Esophagus (tissue), 2 donors: Measurements from ENCODE around the gene RPL28. TPM values are rescaled to one million over a fixed set of nuclear protein-coding genes. Genes with fewer than 3 reads are reported as not detected.

ENCODE experiments used
- H3K27ac ChIP-seq, 2 donors: one replicate each; pipeline ENCODE4 v1.5.1; 2013; ENCODE audit warnings: low read depth in 2 of 2, mild to moderate bottlenecking in 2 of 2, inconsistent platforms in 1 of 2, low read length in 1 of 2, moderate library complexity in 1 of 2
- H3K27me3 ChIP-seq, 2 donors: one replicate each; pipeline ENCODE4 v1.6.1; 2013; ENCODE audit warnings: low read length in 2 of 2, control low read depth in 1 of 2, mild to moderate bottlenecking in 1 of 2; ENCODE audit not compliant: insufficient read depth in 2 of 2, control insufficient read depth in 1 of 2
- H3K36me3 ChIP-seq, 2 donors: one replicate each; pipeline ENCODE4 v1.6.1; 2013; ENCODE audit warnings: low read length in 1 of 2; ENCODE audit not compliant: control insufficient read depth in 2 of 2, insufficient read depth in 2 of 2
- H3K4me1 ChIP-seq, 2 donors: one replicate each; pipeline ENCODE4 v1.6.1; 2013; ENCODE audit warnings: low read length in 1 of 2; ENCODE audit not compliant: control insufficient read depth in 2 of 2, insufficient read depth in 2 of 2
- H3K4me3 ChIP-seq, 2 donors: one replicate each; pipeline ENCODE4 v1.5.1; 2013; ENCODE audit warnings: low read length in 2 of 2, mild to moderate bottlenecking in 2 of 2, low read depth in 1 of 2, moderate library complexity in 1 of 2
- H3K9me3 ChIP-seq, 2 donors: one replicate each; pipeline ENCODE4 v1.6.1; 2013; ENCODE audit warnings: mild to moderate bottlenecking in 2 of 2, low read depth in 1 of 2, low read length in 1 of 2, moderate library complexity in 1 of 2; ENCODE audit not compliant: control insufficient read depth in 2 of 2, insufficient read depth in 1 of 2
- WGBS, 2 donors: extraction: QIAGEN DNeasy Blood & Tissue Kit; methylation state at CpG; one replicate each; pipeline ENCODE4 v1.1.7; 2013; 5-methylcytosine and 5-hydroxymethylcytosine counted together
- polyA plus RNA-seq, 2 donors: library from polyadenylated mRNA; stranded (reverse); fragments of 200-250 nt; gene quantifications; one replicate each; pipeline ENCODE4 v1.2.3, GENCODE V29; 2013
- donor health status: healthy with polysubstance abuse.
- donor health status: Bipolar disorder and iron deficiency.

RPL28 gene
- polyA plus RNA-seq, 2 donors = 2,179 to 2,435 TPM

GRCh38 chr19:55353356-55353802 lies 32.4 kb upstream of the RPL28 start:
- peaks cover 3 to 11% of the 10 kb centered on the region in 2 donors for H3K4me1 ChIP-seq
- H3K27ac ChIP-seq = no peak overlapping the region
- H3K36me3 ChIP-seq = no peaks in the 10 kb centered on the region
- peak overlapping the region; percentile 35 to 46 for H3K4me3 ChIP-seq
- 4% methylated on average over 24 of the region's 24 CpGs for WGBS, 2 donors
- peaks cover 0 to 13% of the 10 kb centered on the region in 2 donors for H3K27me3 ChIP-seq
- H3K9me3 ChIP-seq = peaks cover 0 to 5% of the 10 kb centered on the region in 2 donors

GRCh38 chr19:55353803-55354697 lies 31.7 kb upstream of the RPL28 start:
- Histone ChIP-seq H3K27ac (no peak overlapping the region), H3K27me3 (peaks cover 0 to 13% of the 10 kb centered on the region in 2 donors), H3K9me3 (peaks cover 0 to 5% of the 10 kb centered on the region in 2 donors), H3K4me3 (peak overlapping the region; percentile 35 to 46), H3K4me1 (peaks cover 3 to 11% of the 10 kb centered on the region in 2 donors), H3K36me3 (no peaks in the 10 kb centered on the region)
- WGBS, 2 donors = 1 to 2% methylated on average over 62 to 72 of the region's 72 CpGs

- Histone ChIP-seq H3K27ac (peak within 1 kb of the TSS in 1 of 2 donors; percentile 68), H3K9me3 (peaks cover 0 to 5% of the 10 kb centered on the region in 2 donors), H3K27me3 (peaks cover 0 to 15% of the 10 kb centered on the region in 2 donors), H3K4me3 (peak within 1 kb of the TSS; percentile 35 to 46), H3K4me1 (peaks cover 3 to 11% of the 10 kb centered on the region in 2 donors), H3K36me3 (no peaks in the 10 kb centered on the region)
- WGBS, 2 donors = 2 to 3% methylated on average over 38 to 40 of the region's 43 CpGs
These were observed 31.0 kb upstream of the RPL28 start, which contains the start of gene COX6B2 for GRCh38 chr19:55354698-55355212. Gene COX6B2 (minus strand): TSS chr19:55354719. CDS start chr19:55354521, 198 bp downstream.

- peaks cover 0 to 5% of the 10 kb centered on the region in 2 donors for H3K9me3 ChIP-seq
- WGBS, 2 donors = 20% methylated on average over 12 to 13 of the region's 13 CpGs
- H3K36me3 ChIP-seq = no peaks in the 10 kb centered on the region
- peak overlapping the region in 1 of 2 donors; percentile 68 for H3K27ac ChIP-seq
- H3K4me1 ChIP-seq = peaks cover 3 to 11% of the 10 kb centered on the region in 2 donors
- peaks cover 0 to 15% of the 10 kb centered on the region in 2 donors for H3K27me3 ChIP-seq
- H3K4me3 ChIP-seq = no peak overlapping the region
These were observed 30.4 kb upstream of the RPL28 start for GRCh38 chr19:55355213-55355821.

GRCh38 chr19:55358493-55358892 lies 27.2 kb upstream of the RPL28 start:
- peaks cover 0 to 2% of the 10 kb centered on the region in 2 donors for H3K9me3 ChIP-seq
- peaks cover 0 to 3% of the 10 kb centered on the region in 2 donors for H3K27me3 ChIP-seq
- H3K4me3 ChIP-seq = no peak overlapping the region
- H3K27ac ChIP-seq = no peak overlapping the region
- H3K36me3 ChIP-seq = no peaks in the 10 kb centered on the region
- peaks cover 2 to 3% of the 10 kb centered on the region in 2 donors for H3K4me1 ChIP-seq
- 88% methylated on average over 19 of the region's 19 CpGs for WGBS, 2 donors

GRCh38 chr19:55358943-55359908 lies 26.5 kb upstream of the RPL28 start:
- peaks cover 0 to 3% of the 10 kb centered on the region in 2 donors for H3K4me1 ChIP-seq
- WGBS, 2 donors = 67 to 71% methylated on average over 32 of the region's 32 CpGs
- no peak overlapping the region for H3K4me3 ChIP-seq
- no peak overlapping the region for H3K27ac ChIP-seq
- no peaks in the 10 kb centered on the region for H3K9me3 ChIP-seq
- H3K36me3 ChIP-seq = no peaks in the 10 kb centered on the region
- peaks cover 0 to 2% of the 10 kb centered on the region in 2 donors for H3K27me3 ChIP-seq

- H3K36me3 ChIP-seq = no peaks in the 10 kb centered on the region
- H3K4me3 ChIP-seq = no peak overlapping the region
- no peak overlapping the region for H3K27ac ChIP-seq
- 89 to 95% methylated on average over 16 of the region's 16 CpGs for WGBS, 2 donors
- H3K4me1 ChIP-seq = no peaks in the 10 kb centered on the region
- peaks cover 0 to 2% of the 10 kb centered on the region in 2 donors for H3K27me3 ChIP-seq
- no peaks in the 10 kb centered on the region for H3K9me3 ChIP-seq
These were observed 24.8 kb upstream of the RPL28 start for GRCh38 chr19:55360902-55361301.

- Histone ChIP-seq H3K4me3 (no peak overlapping the region), H3K36me3 (no peaks in the 10 kb centered on the region), H3K27me3 (peaks cover 0 to 2% of the 10 kb centered on the region in 2 donors), H3K27ac (no peak overlapping the region), H3K9me3 (no peaks in the 10 kb centered on the region), H3K4me1 (no peaks in the 10 kb centered on the region)
- 75 to 76% methylated on average over 29 to 38 of the region's 38 CpGs for WGBS, 2 donors
These were observed 23.4 kb upstream of the RPL28 start for GRCh38 chr19:55362174-55362989.
